HepG2 (cell line): ENCODE results near the gene ZDHHC14. TPM values are rescaled to one million over a fixed set of nuclear protein-coding genes. Genes with fewer than 3 reads are reported as not detected.

Experiments
- HDAC6 ChIP-seq: fragments of 200-600 bp; sonication (generic); IDR thresholded peaks from 2 replicates; pipeline ENCODE4 v1.7.0; 2017; ENCODE audit warnings: mild to moderate bottlenecking, antibody characterized with exemption, low read length, low read depth
- IRF2 ChIP-seq: IDR thresholded peaks from 2 replicates; pipeline ENCODE4 v1.6.1; 2018; ENCODE audit warnings: missing genetic modification reagents, missing compliant biosample characterization
- KLF13 ChIP-seq: sonication (generic); formaldehyde crosslinking; IDR thresholded peaks from 2 replicates; pipeline ENCODE4 v1.4.0; 2020; ENCODE audit warnings: mild to moderate bottlenecking, missing genetic modification reagents
- MAF1 ChIP-seq: sonication (generic); formaldehyde crosslinking; IDR thresholded peaks from 2 replicates; pipeline ENCODE4 v1.5.0; 2020; ENCODE audit warnings: missing genetic modification reagents, borderline replicate concordance
- PCBP1 ChIP-seq: fragments of 200-400 bp; formaldehyde crosslinking; IDR thresholded peaks from 2 replicates; pipeline ENCODE4 v1.6.1; 2017; ENCODE audit warnings: mild to moderate bottlenecking, low read depth, low read length, borderline replicate concordance
- PPARG ChIP-seq: conservative IDR thresholded peaks from 2 replicates; pipeline ENCODE4 v1.6.1; 2016; ENCODE audit warnings: missing biosample characterization, missing genetic modification reagents
- RAD21 ChIP-seq: fragments of 450-650 bp; formaldehyde crosslinking; IDR thresholded peaks from 2 replicates; pipeline ENCODE4 v1.5.0; 2020; ENCODE audit warnings: mild to moderate bottlenecking
- TEAD3 ChIP-seq: optimal IDR thresholded peaks from 2 replicates; pipeline ENCODE3; 2016; ENCODE audit warnings: borderline replicate concordance
- ZNF136 ChIP-seq: sonication (generic); formaldehyde crosslinking; IDR thresholded peaks from 2 replicates; pipeline ENCODE4 v1.8.1; 2022; ENCODE audit warnings: low read depth, mild to moderate bottlenecking, moderate library complexity, missing genetic modification reagents
- ZNF205 ChIP-seq: IDR thresholded peaks from 2 replicates; pipeline ENCODE4 v1.6.1; 2018; ENCODE audit warnings: missing biosample characterization, missing genetic modification reagents
- ZNF260 ChIP-seq: sonication (generic); formaldehyde crosslinking; IDR thresholded peaks from 2 replicates; pipeline ENCODE4 v1.4.0; 2020; ENCODE audit warnings: missing genetic modification reagents, low read depth, mild to moderate bottlenecking, borderline replicate concordance
- ZNF501 ChIP-seq: sonication (generic); formaldehyde crosslinking; IDR thresholded peaks from 2 replicates; pipeline ENCODE4 v1.5.1; 2020; ENCODE audit warnings: mild to moderate bottlenecking, moderate library complexity, missing genetic modification reagents
- ZNF672 ChIP-seq: sonication (generic); formaldehyde crosslinking; IDR thresholded peaks from 2 replicates; pipeline ENCODE4 v1.8.1; 2022; ENCODE audit warnings: missing genetic modification reagents
- ZSCAN9 ChIP-seq: IDR thresholded peaks from 2 replicates; pipeline ENCODE4 v1.6.1; 2016; ENCODE audit warnings: borderline replicate concordance
- polyA plus RNA-seq, 8 experiments: library from polyadenylated mRNA; depleted of rRNA in 3 of 8; stranded (reverse) in 7 of 8; unstranded in 1 of 8; fragments of >200 nt; fragmentation: Illumina TruSeq in 4 of 8; extraction: Trizol in 4 of 8; gene quantifications; 2 replicates each; pipeline versions ENCODE4 v1.2.1 to v1.2.3, GENCODE V29; 2011 to 2016; ENCODE audit warnings: low read depth in 4 of 8, missing spikeins in 1 of 8, mixed read lengths in 1 of 8; ENCODE audit not compliant: insufficient read depth in 1 of 8
- total RNA-seq, 5 experiments: library from RNA; depleted of rRNA; stranded (reverse); fragments of >200 nt; fragmentation: Illumina TruSeq; extraction: Trizol; gene quantifications; 2 replicates each; pipeline ENCODE4 v1.2.3, GENCODE V29; 2016; ENCODE audit warnings: low read depth in 1 of 5
- TF ChIP-seq, protein P1 (sequence below): sonication (generic); formaldehyde crosslinking; IDR thresholded peaks from 2 replicates; pipeline ENCODE4 v1.4.0; 2020; ENCODE audit warnings: missing genetic modification reagents, borderline replicate concordance
- TF ChIP-seq, protein P2 (sequence below): sonication (generic); formaldehyde crosslinking; conservative IDR thresholded peaks from 2 replicates; pipeline ENCODE4 v1.5.0; 2020; ENCODE audit warnings: missing genetic modification reagents
- TF ChIP-seq, protein P3 (sequence below), 2 experiments: IDR thresholded peaks; 2 replicates each; pipeline ENCODE4 v1.6.1; 2011 to 2012; ENCODE audit warnings: low read length in 2 of 2, borderline replicate concordance in 1 of 2, low read depth in 1 of 2, mild to moderate bottlenecking in 1 of 2, moderate library complexity in 1 of 2
- TF ChIP-seq, protein P4 (sequence below): sonication (generic); formaldehyde crosslinking; conservative IDR thresholded peaks from 2 replicates; pipeline ENCODE4 v1.8.0; 2022; ENCODE audit warnings: mild to moderate bottlenecking, moderate library complexity, missing genetic modification reagents

ZDHHC14 gene
- total and polyA plus RNA-seq, 2 of the 13 experiments (the other 11 are each of a cell fraction or from before 2014, with no cell fraction given), result 3.7 to 9.5 TPM

DNA sequence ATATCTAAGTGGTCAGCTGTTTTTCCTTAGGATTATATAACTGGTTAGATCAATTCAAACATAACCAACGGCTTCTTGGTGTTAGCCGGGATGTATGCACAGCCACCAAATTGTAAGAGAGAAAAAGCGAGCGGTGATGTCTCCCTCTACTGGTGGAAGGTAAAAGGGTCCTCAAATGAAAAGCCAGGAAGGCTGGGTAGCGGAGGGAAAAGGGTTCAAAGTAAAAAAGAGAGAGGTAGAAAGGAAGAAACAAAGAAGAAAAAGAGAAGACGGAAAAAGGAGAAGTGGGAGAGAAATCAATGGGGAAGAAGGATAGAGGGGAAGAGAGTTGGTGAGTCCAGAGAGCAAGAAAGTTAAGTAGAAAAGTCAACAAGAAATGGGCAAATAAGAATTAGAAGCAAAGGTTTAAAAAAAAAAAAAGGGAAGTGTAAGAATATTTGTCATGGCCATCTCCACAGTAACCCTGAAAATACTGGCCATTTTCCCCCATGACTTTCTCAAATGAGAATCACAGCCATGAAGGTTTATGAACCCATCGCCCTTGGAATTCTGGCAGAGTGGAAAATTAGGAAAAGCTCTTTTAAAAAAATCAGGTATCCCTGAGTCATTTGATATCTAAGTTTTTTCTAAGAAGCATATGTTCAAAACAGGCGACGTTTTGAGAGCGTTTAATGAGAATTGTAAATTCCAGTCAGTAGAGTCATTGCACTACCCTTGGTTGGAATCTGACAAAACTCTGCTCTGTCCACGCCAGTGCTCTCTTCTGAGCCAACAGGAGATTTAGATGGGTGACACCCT lies 286.4 kb downstream of the ZDHHC14 start (continued):
- TF ChIP-seq, protein P1, sequence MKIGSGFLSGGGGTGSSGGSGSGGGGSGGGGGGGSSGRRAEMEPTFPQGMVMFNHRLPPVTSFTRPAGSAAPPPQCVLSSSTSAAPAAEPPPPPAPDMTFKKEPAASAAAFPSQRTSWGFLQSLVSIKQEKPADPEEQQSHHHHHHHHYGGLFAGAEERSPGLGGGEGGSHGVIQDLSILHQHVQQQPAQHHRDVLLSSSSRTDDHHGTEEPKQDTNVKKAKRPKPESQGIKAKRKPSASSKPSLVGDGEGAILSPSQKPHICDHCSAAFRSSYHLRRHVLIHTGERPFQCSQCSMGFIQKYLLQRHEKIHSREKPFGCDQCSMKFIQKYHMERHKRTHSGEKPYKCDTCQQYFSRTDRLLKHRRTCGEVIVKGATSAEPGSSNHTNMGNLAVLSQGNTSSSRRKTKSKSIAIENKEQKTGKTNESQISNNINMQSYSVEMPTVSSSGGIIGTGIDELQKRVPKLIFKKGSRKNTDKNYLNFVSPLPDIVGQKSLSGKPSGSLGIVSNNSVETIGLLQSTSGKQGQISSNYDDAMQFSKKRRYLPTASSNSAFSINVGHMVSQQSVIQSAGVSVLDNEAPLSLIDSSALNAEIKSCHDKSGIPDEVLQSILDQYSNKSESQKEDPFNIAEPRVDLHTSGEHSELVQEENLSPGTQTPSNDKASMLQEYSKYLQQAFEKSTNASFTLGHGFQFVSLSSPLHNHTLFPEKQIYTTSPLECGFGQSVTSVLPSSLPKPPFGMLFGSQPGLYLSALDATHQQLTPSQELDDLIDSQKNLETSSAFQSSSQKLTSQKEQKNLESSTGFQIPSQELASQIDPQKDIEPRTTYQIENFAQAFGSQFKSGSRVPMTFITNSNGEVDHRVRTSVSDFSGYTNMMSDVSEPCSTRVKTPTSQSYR (CRISPR knock-in tag), result no peak
- TF ChIP-seq ZNF501 (CRISPR knock-in tag), result no peak
- no peak for TF ChIP-seq HDAC6
- no peak for TF ChIP-seq KLF13 (CRISPR knock-in tag)
- TF ChIP-seq, protein P2, sequence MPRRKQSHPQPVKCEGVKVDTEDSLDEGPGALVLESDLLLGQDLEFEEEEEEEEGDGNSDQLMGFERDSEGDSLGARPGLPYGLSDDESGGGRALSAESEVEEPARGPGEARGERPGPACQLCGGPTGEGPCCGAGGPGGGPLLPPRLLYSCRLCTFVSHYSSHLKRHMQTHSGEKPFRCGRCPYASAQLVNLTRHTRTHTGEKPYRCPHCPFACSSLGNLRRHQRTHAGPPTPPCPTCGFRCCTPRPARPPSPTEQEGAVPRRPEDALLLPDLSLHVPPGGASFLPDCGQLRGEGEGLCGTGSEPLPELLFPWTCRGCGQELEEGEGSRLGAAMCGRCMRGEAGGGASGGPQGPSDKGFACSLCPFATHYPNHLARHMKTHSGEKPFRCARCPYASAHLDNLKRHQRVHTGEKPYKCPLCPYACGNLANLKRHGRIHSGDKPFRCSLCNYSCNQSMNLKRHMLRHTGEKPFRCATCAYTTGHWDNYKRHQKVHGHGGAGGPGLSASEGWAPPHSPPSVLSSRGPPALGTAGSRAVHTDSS (CRISPR knock-in tag), result no peak
- TF ChIP-seq, protein P3, sequence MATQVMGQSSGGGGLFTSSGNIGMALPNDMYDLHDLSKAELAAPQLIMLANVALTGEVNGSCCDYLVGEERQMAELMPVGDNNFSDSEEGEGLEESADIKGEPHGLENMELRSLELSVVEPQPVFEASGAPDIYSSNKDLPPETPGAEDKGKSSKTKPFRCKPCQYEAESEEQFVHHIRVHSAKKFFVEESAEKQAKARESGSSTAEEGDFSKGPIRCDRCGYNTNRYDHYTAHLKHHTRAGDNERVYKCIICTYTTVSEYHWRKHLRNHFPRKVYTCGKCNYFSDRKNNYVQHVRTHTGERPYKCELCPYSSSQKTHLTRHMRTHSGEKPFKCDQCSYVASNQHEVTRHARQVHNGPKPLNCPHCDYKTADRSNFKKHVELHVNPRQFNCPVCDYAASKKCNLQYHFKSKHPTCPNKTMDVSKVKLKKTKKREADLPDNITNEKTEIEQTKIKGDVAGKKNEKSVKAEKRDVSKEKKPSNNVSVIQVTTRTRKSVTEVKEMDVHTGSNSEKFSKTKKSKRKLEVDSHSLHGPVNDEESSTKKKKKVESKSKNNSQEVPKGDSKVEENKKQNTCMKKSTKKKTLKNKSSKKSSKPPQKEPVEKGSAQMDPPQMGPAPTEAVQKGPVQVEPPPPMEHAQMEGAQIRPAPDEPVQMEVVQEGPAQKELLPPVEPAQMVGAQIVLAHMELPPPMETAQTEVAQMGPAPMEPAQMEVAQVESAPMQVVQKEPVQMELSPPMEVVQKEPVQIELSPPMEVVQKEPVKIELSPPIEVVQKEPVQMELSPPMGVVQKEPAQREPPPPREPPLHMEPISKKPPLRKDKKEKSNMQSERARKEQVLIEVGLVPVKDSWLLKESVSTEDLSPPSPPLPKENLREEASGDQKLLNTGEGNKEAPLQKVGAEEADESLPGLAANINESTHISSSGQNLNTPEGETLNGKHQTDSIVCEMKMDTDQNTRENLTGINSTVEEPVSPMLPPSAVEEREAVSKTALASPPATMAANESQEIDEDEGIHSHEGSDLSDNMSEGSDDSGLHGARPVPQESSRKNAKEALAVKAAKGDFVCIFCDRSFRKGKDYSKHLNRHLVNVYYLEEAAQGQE (IDR thresholded peaks at IDR 0.05; ENCODE audit: borderline replicate concordance in 1 of 2, low read depth in 1 of 2, low read length in 2 of 2), result no peak
- no peak for TF ChIP-seq ZNF136
- TF ChIP-seq TEAD3 (CRISPR knock-in tag), result no peak
- TF ChIP-seq ZNF672 (CRISPR knock-in tag), result no peak
- TF ChIP-seq PPARG (CRISPR knock-in tag), result peak; percentile 66; the same call in 1 of the 2 replicates
- TF ChIP-seq ZNF205 (CRISPR knock-in tag), result 0 out of 2 replicates have a peak, but pooled peaks have one; percentile 31
- peak; percentile 78 for TF ChIP-seq RAD21 (CRISPR knock-in tag)
- TF ChIP-seq, protein P4, sequence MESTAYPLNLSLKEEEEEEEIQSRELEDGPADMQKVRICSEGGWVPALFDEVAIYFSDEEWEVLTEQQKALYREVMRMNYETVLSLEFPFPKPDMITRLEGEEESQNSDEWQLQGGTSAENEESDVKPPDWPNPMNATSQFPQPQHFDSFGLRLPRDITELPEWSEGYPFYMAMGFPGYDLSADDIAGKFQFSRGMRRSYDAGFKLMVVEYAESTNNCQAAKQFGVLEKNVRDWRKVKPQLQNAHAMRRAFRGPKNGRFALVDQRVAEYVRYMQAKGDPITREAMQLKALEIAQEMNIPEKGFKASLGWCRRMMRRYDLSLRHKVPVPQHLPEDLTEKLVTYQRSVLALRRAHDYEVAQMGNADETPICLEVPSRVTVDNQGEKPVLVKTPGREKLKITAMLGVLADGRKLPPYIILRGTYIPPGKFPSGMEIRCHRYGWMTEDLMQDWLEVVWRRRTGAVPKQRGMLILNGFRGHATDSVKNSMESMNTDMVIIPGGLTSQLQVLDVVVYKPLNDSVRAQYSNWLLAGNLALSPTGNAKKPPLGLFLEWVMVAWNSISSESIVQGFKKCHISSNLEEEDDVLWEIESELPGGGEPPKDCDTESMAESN (CRISPR knock-in tag), result no peak
- TF ChIP-seq MAF1 (CRISPR knock-in tag), result no peak
- no peak for TF ChIP-seq PCBP1
- no peak for TF ChIP-seq ZNF260 (CRISPR knock-in tag)
- TF ChIP-seq ZSCAN9, result peak; percentile 54; the same call in 1 of the 2 replicates
- 0 out of 2 replicates have a peak, but pooled peaks have one; percentile 31 for TF ChIP-seq IRF2 (CRISPR knock-in tag)
